ENCODE results near the gene ARHGDIB.

Gene ARHGDIB

DNA sequence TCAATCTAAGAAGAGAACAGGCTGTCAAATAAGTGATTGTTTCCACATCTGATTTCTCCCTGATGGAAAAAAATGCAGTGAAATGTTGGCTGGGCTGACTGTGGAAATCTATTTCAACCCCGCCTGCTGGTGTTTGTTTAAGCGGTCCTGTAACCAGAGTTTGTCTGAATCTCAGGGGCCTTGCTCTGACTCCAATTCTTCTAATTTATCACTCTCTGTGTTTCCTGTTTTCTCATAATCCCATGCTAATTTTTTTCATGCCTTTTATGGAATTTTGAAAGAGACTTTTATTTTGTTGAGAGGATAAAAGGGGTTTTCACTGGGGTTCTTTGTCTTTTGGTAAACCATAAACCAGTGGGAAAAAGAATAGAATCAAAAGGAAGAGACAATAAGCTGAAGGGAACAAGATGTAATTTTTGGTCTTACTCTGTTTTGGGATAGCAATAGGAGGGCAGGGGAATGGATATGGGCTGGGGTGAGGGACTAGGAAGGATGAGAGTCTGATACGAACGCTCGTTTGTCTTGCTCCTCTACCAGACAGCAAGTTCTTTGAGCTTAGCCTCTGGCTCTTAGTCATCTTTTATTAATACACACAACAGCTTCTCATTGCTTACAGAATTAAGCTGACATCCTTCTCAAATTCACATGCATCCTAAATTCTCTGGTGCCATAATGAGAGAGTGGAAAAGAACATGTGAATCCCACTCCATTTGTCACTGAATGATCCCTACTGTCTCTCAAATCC is 67.7 kb downstream of the ARHGDIB start:
- DNase-seq = no peak

DNA sequence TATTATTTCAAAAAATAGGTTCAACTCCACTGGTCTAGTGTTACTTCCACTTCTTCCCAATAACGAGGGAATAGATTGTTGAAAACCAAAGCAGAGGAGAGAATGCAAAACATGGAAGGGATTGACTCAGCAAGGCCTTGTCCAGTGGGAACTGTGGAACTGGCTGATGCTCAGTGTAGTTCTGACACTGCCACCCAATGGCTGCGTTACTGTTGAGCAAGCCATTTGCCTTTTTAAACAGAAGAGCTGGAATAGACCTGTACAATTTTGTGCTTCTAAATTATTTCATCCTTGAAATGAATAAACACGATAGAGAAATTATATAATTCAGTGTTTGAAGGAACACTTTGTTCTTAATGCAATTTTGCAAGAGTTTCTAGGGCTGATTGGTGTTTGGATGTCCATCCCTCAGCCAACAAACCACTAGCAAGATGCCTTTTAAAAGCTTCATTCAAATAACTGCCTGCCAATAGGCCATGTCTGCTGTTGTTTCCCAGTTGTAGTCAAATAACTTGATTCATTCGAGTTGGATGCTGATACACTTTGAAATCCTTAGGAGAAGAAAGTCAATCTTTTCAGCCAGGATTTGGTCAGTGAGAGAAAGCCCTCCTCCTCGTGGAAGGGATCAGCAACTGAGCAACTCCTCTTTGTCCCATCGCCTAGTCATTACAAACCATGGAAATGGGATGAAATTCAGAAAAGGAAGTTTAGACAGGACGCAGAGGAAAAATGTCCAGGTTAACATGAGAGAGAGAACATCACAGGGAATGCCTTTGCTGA is 68.5 kb downstream of the ARHGDIB start:
- peak in 2 of 4 experiments; percentile 7 to 12 for DNase-seq

Data from suppressor macrophage (primary cell).